Measurements from ENCODE around the gene PDS5A. TPM values are rescaled to one million over a fixed set of nuclear protein-coding genes. Genes with fewer than 3 reads are reported as not detected.

PDS5A gene
- total and polyA plus RNA-seq, 2 donors (not counting 3 experiments of a cell fraction or from before 2014, with no cell fraction given): 17.5 to 80.8 TPM

DNA sequence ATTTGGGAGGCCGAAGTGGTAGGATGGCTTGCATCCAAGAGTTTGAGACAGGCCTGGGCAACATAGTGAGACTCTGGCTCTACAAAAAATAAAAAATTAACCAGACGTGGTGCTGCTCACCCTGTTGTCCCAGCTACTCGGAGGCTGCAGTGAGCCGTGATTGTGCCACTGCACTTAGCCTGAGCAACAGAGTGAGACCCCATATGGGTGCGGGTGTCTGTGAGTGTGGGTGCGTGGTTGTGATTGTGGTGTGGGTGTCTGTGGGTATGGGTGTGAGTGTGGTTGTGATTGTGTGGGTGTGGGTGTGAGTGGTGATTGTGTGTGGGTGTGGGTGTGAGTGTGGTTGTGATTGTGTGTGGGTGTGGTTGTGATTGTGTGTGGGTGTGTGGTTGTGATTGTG lies 165.2 kb downstream of the PDS5A start:
- no peak overlapping the region for H3K4me3 ChIP-seq (replicated peaks in 1 of 3; ENCODE audit: insufficient read depth in 1 of 3, low read depth in 1 of 3, low read length in 3 of 3)
- no peak for DNase-seq (ENCODE audit: low read depth, low spot score)
- dilution Hi-C loops (cut with MboI; ENCODE audit: extremely low pct_ligation_motif_present, low sequenced_read_pairs): no loop called here
- POLR2A ChIA-PET: no interaction called here
- no peak for FAIRE-seq
- H3K9me3 ChIP-seq (replicated peaks; ENCODE audit: control insufficient read depth, insufficient read depth, low read length): no peaks in the 10 kb centered on the region
- no peak overlapping the region for H3K4me2 ChIP-seq (ENCODE audit: insufficient read depth, low read length)
- H3K79me2 ChIP-seq (ENCODE audit: control insufficient read depth, insufficient read depth, low read length): no peaks in the 10 kb centered on the region
- CTCF ChIA-PET: interaction anchor here (1.2 kb wide), 1 partner anchor 17 kb away, joined by 4 read pairs; no protein-coding TSS in a partner anchor
- H3K36me3 ChIP-seq (ENCODE audit: control insufficient read depth in 2 of 2, extremely low read depth in 1 of 2, insufficient read depth in 2 of 2, low read length in 2 of 2): no peaks in the 10 kb centered on the region
- BruUV-seq (replicated peaks): no TSS peak
- H2AFZ ChIP-seq (ENCODE audit: low read depth, low read length): no peak overlapping the region
- no peaks in the 10 kb centered on the region for H3K9me1 ChIP-seq (replicated peaks; ENCODE audit: control insufficient read depth, extremely low read depth, insufficient read depth, low read length)
- intact Hi-C loops (cut with micrococcal nuclease): no loop called here
- no peaks in the 10 kb centered on the region for H3K27me3 ChIP-seq (ENCODE audit: control insufficient read depth in 2 of 2, insufficient read depth in 2 of 2, low read length in 2 of 2)
- H3K27ac ChIP-seq (ENCODE audit: insufficient read depth, low read depth, low read length): no peak overlapping the region
- no peak for TF ChIP-seq GATA2 (IDR thresholded peaks at IDR 0.05; ENCODE audit: insufficient read depth, insufficient read length, low read depth, low read length)
- no peak for TF ChIP-seq POLR2A (IDR thresholded peaks at IDR 0.05; ENCODE audit: low read depth, low read length)
- TF ChIP-seq POLR2AphosphoS5 (IDR thresholded peaks at IDR 0.05; ENCODE audit: insufficient read depth, low read depth, low read length): no peak
- TF ChIP-seq JUN (IDR thresholded peaks at IDR 0.05; ENCODE audit: borderline replicate concordance, insufficient read depth, insufficient read length, low read depth): no peak
- no peak for TF ChIP-seq EZH2 (IDR thresholded peaks at IDR 0.05; ENCODE audit: borderline replicate concordance, low read depth, low read length, severe bottlenecking)
- TF ChIP-seq MYC (IDR thresholded peaks at IDR 0.05; ENCODE audit: low read depth, low read length): no peak
- TF ChIP-seq MAX (IDR thresholded peaks at IDR 0.05; ENCODE audit: insufficient read depth, insufficient read length): no peak
- TF ChIP-seq FOS (IDR thresholded peaks at IDR 0.05; ENCODE audit: borderline replicate concordance, insufficient read depth, low read length): no peak
- TF ChIP-seq, protein P1, sequence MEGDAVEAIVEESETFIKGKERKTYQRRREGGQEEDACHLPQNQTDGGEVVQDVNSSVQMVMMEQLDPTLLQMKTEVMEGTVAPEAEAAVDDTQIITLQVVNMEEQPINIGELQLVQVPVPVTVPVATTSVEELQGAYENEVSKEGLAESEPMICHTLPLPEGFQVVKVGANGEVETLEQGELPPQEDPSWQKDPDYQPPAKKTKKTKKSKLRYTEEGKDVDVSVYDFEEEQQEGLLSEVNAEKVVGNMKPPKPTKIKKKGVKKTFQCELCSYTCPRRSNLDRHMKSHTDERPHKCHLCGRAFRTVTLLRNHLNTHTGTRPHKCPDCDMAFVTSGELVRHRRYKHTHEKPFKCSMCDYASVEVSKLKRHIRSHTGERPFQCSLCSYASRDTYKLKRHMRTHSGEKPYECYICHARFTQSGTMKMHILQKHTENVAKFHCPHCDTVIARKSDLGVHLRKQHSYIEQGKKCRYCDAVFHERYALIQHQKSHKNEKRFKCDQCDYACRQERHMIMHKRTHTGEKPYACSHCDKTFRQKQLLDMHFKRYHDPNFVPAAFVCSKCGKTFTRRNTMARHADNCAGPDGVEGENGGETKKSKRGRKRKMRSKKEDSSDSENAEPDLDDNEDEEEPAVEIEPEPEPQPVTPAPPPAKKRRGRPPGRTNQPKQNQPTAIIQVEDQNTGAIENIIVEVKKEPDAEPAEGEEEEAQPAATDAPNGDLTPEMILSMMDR (IDR thresholded peaks at IDR 0.05; ENCODE audit: extremely low read depth in 1 of 2, insufficient read depth in 1 of 2, low read depth in 1 of 2, low read length in 2 of 2): no peak
- no peaks in the 10 kb centered on the region for H3K4me1 ChIP-seq (ENCODE audit: control insufficient read depth, extremely low read depth, insufficient read depth, low read length)
- no peaks in the 10 kb centered on the region for H4K20me1 ChIP-seq (replicated peaks; ENCODE audit: control insufficient read depth, extremely low read depth, insufficient read depth, low read length)
- no peak overlapping the region for H3K9ac ChIP-seq (replicated peaks; ENCODE audit: extremely low read depth, insufficient read depth, low read length)
